ES-I3 (cell line): ENCODE results near the gene CNPY1.

Source experiments
- H3K36me3 ChIP-seq: 2 replicates; pipeline ENCODE4 v1.6.1; 2013; ENCODE audit warnings: mild to moderate bottlenecking, low read length, control low read depth, moderate library complexity; ENCODE audit not compliant: insufficient read depth
- H3K4me1 ChIP-seq: 2 replicates; pipeline ENCODE4 v1.6.1; 2013; ENCODE audit warnings: mild to moderate bottlenecking, control low read depth, low read length; ENCODE audit not compliant: insufficient read depth
- H3K9ac ChIP-seq: 2 replicates; pipeline ENCODE4 v1.6.1; 2013; ENCODE audit warnings: low read depth, mild to moderate bottlenecking, low read length, moderate library complexity
- H3K9me3 ChIP-seq: 2 replicates; pipeline ENCODE4 v1.6.1; 2013; ENCODE audit warnings: mild to moderate bottlenecking, low read length, moderate library complexity; ENCODE audit not compliant: control insufficient read depth, insufficient read depth

Gene CNPY1

GRCh38 chr7:155464183-155464582 is 82.2 kb downstream of the CNPY1 start:
- H3K36me3 ChIP-seq: no peaks in the 10 kb centered on the region
- H3K9me3 ChIP-seq: no peaks in the 10 kb centered on the region; the same call in 1 of the 2 replicates
- peaks cover 3% of the 10 kb centered on the region; the same call in 1 of the 2 replicates for H3K4me1 ChIP-seq
- H3K9ac ChIP-seq: no peak overlapping the region

GRCh38 chr7:155463114-155463811 is 83.1 kb downstream of the CNPY1 start:
- no peaks in the 10 kb centered on the region for H3K4me1 ChIP-seq
- no peaks in the 10 kb centered on the region; the same call in 1 of the 2 replicates for H3K9me3 ChIP-seq
- H3K9ac ChIP-seq: no peak overlapping the region

GRCh38 chr7:155462163-155462735 is 84.1 kb downstream of the CNPY1 start:
- Histone ChIP-seq H3K9ac (no peak overlapping the region), H3K4me1 (no peaks in the 10 kb centered on the region), H3K36me3 (no peaks in the 10 kb centered on the region), H3K9me3 (no peaks in the 10 kb centered on the region; the same call in 1 of the 2 replicates)

More at GRCh38 chr7:155463114-155463811, 83.1 kb downstream of the CNPY1 start:
- no peaks in the 10 kb centered on the region for H3K36me3 ChIP-seq

- H3K36me3 ChIP-seq: no peaks in the 10 kb centered on the region
- no peaks in the 10 kb centered on the region for H3K4me1 ChIP-seq
- no peak overlapping the region for H3K9ac ChIP-seq
- H3K9me3 ChIP-seq: no peaks in the 10 kb centered on the region
Measured at GRCh38 chr7:155461631-155462030, 84.7 kb downstream of the CNPY1 start.

GRCh38 chr7:155460926-155461613 is 85.3 kb downstream of the CNPY1 start:
- no peaks in the 10 kb centered on the region for H3K9me3 ChIP-seq
- no peaks in the 10 kb centered on the region for H3K36me3 ChIP-seq
- no peaks in the 10 kb centered on the region for H3K4me1 ChIP-seq
- no peak overlapping the region for H3K9ac ChIP-seq

- H3K4me1 ChIP-seq: no peaks in the 10 kb centered on the region
- H3K9ac ChIP-seq: no peak overlapping the region; the same call in 1 of the 2 replicates
- no peaks in the 10 kb centered on the region for H3K36me3 ChIP-seq
- no peaks in the 10 kb centered on the region for H3K9me3 ChIP-seq
Measured at GRCh38 chr7:155459700-155460461, 86.5 kb downstream of the CNPY1 start.

GRCh38 chr7:155458878-155459699 is 87.3 kb downstream of the CNPY1 start:
- Histone ChIP-seq H3K9ac (no peak overlapping the region; the same call in 1 of the 2 replicates), H3K4me1 (no peaks in the 10 kb centered on the region; the same call in 1 of the 2 replicates), H3K36me3 (no peaks in the 10 kb centered on the region), H3K9me3 (no peaks in the 10 kb centered on the region)

GRCh38 chr7:155458111-155458877 is 88.1 kb downstream of the CNPY1 start, which contains the start of gene EN2:
Gene EN2, plus strand, starts transcription at chr7:155458129. Its CDS starts 249 bp downstream, at chr7:155458378.
- Histone ChIP-seq H3K36me3 (no peaks in the 10 kb centered on the region), H3K4me1 (no peaks in the 10 kb centered on the region; the same call in 1 of the 2 replicates), H3K9ac (peak within 1 kb of the TSS; percentile 11; the same call in 1 of the 2 replicates), H3K9me3 (no peaks in the 10 kb centered on the region)

GRCh38 chr7:155457544-155458110 is 88.7 kb downstream of the CNPY1 start:
- H3K9ac ChIP-seq: no peak overlapping the region; the same call in 1 of the 2 replicates
- H3K9me3 ChIP-seq: no peaks in the 10 kb centered on the region
- H3K36me3 ChIP-seq: no peaks in the 10 kb centered on the region
- H3K4me1 ChIP-seq: no peaks in the 10 kb centered on the region; the same call in 1 of the 2 replicates

- Histone ChIP-seq H3K9ac (peak overlapping the region; percentile 11; the same call in 1 of the 2 replicates), H3K4me1 (no peaks in the 10 kb centered on the region; the same call in 1 of the 2 replicates), H3K9me3 (no peaks in the 10 kb centered on the region)
Measured at GRCh38 chr7:155456738-155457543, 89.4 kb downstream of the CNPY1 start.

GRCh38 chr7:155455776-155456737 is 90.3 kb downstream of the CNPY1 start:
- Histone ChIP-seq H3K9ac (no peak overlapping the region), H3K4me1 (no peaks in the 10 kb centered on the region; the same call in 1 of the 2 replicates), H3K36me3 (no peaks in the 10 kb centered on the region), H3K9me3 (no peaks in the 10 kb centered on the region)

More at GRCh38 chr7:155456738-155457543, 89.4 kb downstream of the CNPY1 start:
- no peaks in the 10 kb centered on the region for H3K36me3 ChIP-seq
